ENCODE results near the gene CD83. TPM values are rescaled to one million over a fixed set of nuclear protein-coding genes. Genes with fewer than 3 reads are reported as not detected.

CD83 gene
- total RNA-seq, 1 experiment from 2014 or later: 7.0 TPM

GRCh38 chr6:14118446-14118845, 874 bp downstream of the CD83 start:
- no peak overlapping the region for H2AFZ ChIP-seq (ENCODE audit: low read length)
- peaks cover 0 to 2% (median 0%) of the 10 kb centered on the region in 3 experiments; a peak in 1 of 7 replicates for H3K36me3 Mint-ChIP-seq (ENCODE audit: insufficient read depth in 1 of 3, low read depth in 3 of 3)

More at GRCh38 chr6:14118446-14118845, 874 bp downstream of the CD83 start:
- no peaks in the 10 kb centered on the region for H3K9me3 Mint-ChIP-seq
- H3K56ac ChIP-seq (ENCODE audit: insufficient read length, low read depth, low read length): no peak overlapping the region
- H3K27ac ChIP-seq (ENCODE audit: insufficient read length, low read depth, low read length): no peak overlapping the region
- no peak overlapping the region for H4K8ac ChIP-seq (replicated peaks; ENCODE audit: insufficient read length, low read depth, low read length)
- no peak overlapping the region for H3K14ac ChIP-seq (ENCODE audit: insufficient read depth, low read length)
- H2BK20ac ChIP-seq (ENCODE audit: low read depth, low read length, poor library complexity, severe bottlenecking): no peak overlapping the region
- DNase-seq: no peak
- H2BK5ac ChIP-seq (ENCODE audit: insufficient read length, low read length): no peak overlapping the region
- H3K79me2 ChIP-seq (ENCODE audit: insufficient read depth, low read length): no peaks in the 10 kb centered on the region
- H4K5ac ChIP-seq (ENCODE audit: insufficient read length, low read depth, low read length): no peak overlapping the region
- H3K4me1 Mint-ChIP-seq: peaks cover 6 to 7% of the 10 kb centered on the region in 2 experiments
- peak overlapping the region; percentile 93 to 96 for H3K4me3 Mint-ChIP-seq
- H3K27me3 ChIP-seq (ENCODE audit: insufficient read depth, low read length): no peaks in the 10 kb centered on the region; the same call in 1 of the 2 replicates
- no peak overlapping the region for H3K18ac ChIP-seq (ENCODE audit: insufficient read length, low read depth, low read length)
- peaks cover 11% of the 10 kb centered on the region for H3K23me2 ChIP-seq (ENCODE audit: insufficient read length, low read depth, low read length, poor library complexity, severe bottlenecking)
- no peak overlapping the region for H3K4ac ChIP-seq (ENCODE audit: low read depth, low read length)
- no peaks in the 10 kb centered on the region for H4K20me1 ChIP-seq (ENCODE audit: control insufficient read depth, insufficient read depth, insufficient read length)
- no peak overlapping the region for H2BK12ac ChIP-seq (ENCODE audit: insufficient read length, low read depth, low read length)
- H3K4me1 ChIP-seq (ENCODE audit: insufficient read depth, low read length): peaks cover 4% of the 10 kb centered on the region; the same call in 1 of the 2 replicates
- peaks cover 29% of the 10 kb centered on the region for H3K27me3 Mint-ChIP-seq (ENCODE audit: low read depth)
- no peak overlapping the region for H2AK5ac ChIP-seq (ENCODE audit: insufficient read length, low read length)
- H4K91ac ChIP-seq (ENCODE audit: insufficient read length, low read depth, low read length): no peak overlapping the region
- no peak overlapping the region for H3K9ac ChIP-seq (ENCODE audit: extremely low read depth, insufficient read length, low read length)
- no peak for TF ChIP-seq CTCF (conservative IDR thresholded peaks at IDR 0.05)
- H3K23ac ChIP-seq (ENCODE audit: insufficient read length, low read depth, low read length): no peak overlapping the region
- H3K27ac Mint-ChIP-seq: no peak overlapping the region
- H3K9me3 ChIP-seq (ENCODE audit: control insufficient read depth, low read depth, low read length): no peaks in the 10 kb centered on the region
- no peak overlapping the region for H2BK120ac ChIP-seq (ENCODE audit: low read depth, low read length, poor library complexity, severe bottlenecking)
- H2BK15ac ChIP-seq (ENCODE audit: low read depth, low read length): no peak overlapping the region
- no CpG with 5 or more reads among the region's 2 CpGs for WGBS (ENCODE audit: extremely low coverage, insufficient read length, low lambda C conversion rate)
- peak overlapping the region; percentile 90 for H3K4me2 ChIP-seq (ENCODE audit: insufficient read depth, insufficient read length, low read length)
- no peaks in the 10 kb centered on the region for H3K79me1 ChIP-seq (ENCODE audit: insufficient read depth, low read depth, low read length, poor library complexity, severe bottlenecking)
- H3T11ph ChIP-seq (ENCODE audit: low read length): no peak overlapping the region
